Vagina (tissue), 2 donors: ENCODE results near the gene JAKMIP3.

Experiments used
- CTCF ChIP-seq, 3 experiments: fragments of 450-650 bp in 2 of 3; fragments of 200-600 bp in 1 of 3; sonication (generic) in 1 of 3; IDR thresholded peaks; one replicate each; pipeline ENCODE4 v1.5.1; 2017 to 2019; ENCODE audit warnings: antibody characterized with exemption in 3 of 3, mild to moderate bottlenecking in 2 of 3, moderate library complexity in 2 of 3
- POLR2A ChIP-seq, 2 donors: fragments of 450-650 bp; IDR thresholded peaks; one replicate each; pipeline ENCODE4 v1.6.1; 2017; ENCODE audit warnings: antibody characterized with exemption in 2 of 2, mild to moderate bottlenecking in 2 of 2, moderate library complexity in 2 of 2
- POLR2AphosphoS5 ChIP-seq, 2 donors: sonication (generic); formaldehyde crosslinking; IDR thresholded peaks; one replicate each; pipeline ENCODE4 v1.9.0; 2017; ENCODE audit warnings: antibody characterized with exemption in 2 of 2, mild to moderate bottlenecking in 2 of 2, low read depth in 1 of 2; ENCODE audit not compliant: insufficient read depth in 1 of 2

GRCh38 chr10:132113206-132113605 lies 47.5 kb downstream of the JAKMIP3 start:
- TF ChIP-seq CTCF (IDR thresholded peaks at IDR 0.05) (no peak), POLR2AphosphoS5 (IDR thresholded peaks at IDR 0.05; ENCODE audit: insufficient read depth in 1 of 2, low read depth in 1 of 2) (no peak), POLR2A (IDR thresholded peaks at IDR 0.05) (no peak)
